ENCODE measurements around the gene ARHGAP33.
"Not testable (repeated sequence)": the region's sequence is repeated elsewhere in the genome, so short reads cannot be mapped to it uniquely, and the experiment has no call there.

ARHGAP33 gene

GRCh38 chr19:35780717-35781116 is 5.4 kb downstream of the ARHGAP33 start:
- DNase-seq, result no peak

- no peak for DNase-seq
These were observed 6.3 kb downstream of the ARHGAP33 start for GRCh38 chr19:35781650-35782049.

DNA sequence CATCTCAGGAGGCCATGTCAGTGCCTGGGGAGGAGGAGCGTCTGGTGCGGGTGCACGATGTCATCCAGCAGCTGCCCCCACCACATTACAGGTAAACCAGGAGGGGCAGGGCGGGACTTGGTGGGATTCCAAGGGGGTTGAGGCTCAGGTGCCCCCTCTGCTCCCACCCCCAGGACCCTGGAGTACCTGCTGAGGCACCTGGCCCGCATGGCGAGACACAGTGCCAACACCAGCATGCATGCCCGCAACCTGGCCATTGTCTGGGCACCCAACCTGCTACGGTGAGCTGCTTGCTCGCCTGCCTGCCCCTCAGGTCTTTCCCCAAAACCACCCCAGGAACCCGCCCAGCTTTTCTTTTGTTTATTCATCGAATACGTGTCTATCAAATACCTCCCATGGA is 7.2 kb downstream of the ARHGAP33 start:
- no peak for DNase-seq

- no peak for DNase-seq
These were observed 8.4 kb downstream of the ARHGAP33 start for GRCh38 chr19:35783469-35784434.

GRCh38 chr19:35784503-35785338 is 9.4 kb downstream of the ARHGAP33 start:
- no peak for DNase-seq

DNA sequence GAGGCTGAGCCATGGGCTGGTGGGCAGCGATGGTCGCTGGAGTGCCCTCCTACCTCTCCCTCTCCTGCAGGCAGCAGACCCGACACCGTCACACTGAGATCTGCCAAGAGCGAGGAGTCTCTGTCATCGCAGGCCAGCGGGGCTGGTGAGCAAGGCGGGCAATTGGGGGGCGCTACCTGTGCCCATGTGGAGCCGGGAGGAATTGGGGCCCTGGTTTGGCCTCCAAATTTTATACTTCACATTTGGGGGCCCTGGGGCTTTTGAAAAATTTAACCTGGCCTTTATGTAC is 9.9 kb downstream of the ARHGAP33 start:
- no peak for DNase-seq

DNA sequence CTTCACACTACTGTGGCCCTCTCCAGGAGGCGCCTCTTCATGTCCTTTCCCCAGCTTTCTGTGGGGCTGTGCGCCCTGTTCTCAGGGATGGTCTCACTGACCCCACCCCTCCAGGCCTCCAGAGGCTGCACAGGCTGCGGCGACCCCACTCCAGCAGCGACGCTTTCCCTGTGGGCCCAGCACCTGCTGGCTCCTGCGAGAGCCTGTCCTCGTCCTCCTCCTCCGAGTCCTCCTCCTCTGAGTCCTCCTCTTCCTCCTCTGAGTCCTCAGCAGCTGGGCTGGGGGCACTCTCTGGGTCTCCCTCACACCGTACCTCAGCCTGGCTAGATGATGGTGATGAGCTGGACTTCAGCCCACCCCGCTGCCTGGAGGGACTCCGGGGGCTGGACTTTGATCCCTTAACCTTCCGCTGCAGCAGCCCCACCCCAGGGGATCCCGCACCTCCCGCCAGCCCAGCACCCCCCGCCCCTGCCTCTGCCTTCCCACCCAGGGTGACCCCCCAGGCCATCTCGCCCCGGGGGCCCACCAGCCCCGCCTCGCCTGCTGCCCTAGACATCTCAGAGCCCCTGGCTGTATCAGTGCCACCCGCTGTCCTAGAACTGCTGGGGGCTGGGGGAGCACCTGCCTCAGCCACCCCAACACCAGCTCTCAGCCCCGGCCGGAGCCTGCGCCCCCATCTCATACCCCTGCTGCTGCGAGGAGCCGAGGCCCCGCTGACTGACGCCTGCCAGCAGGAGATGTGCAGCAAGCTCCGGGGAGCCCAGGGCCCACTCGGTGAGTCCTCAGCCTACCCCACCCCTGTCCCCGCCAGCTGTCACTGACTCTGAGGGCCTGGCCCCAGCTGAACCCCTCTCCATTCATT is 11.2 kb downstream of the ARHGAP33 start:
- no peak for DNase-seq

DNA sequence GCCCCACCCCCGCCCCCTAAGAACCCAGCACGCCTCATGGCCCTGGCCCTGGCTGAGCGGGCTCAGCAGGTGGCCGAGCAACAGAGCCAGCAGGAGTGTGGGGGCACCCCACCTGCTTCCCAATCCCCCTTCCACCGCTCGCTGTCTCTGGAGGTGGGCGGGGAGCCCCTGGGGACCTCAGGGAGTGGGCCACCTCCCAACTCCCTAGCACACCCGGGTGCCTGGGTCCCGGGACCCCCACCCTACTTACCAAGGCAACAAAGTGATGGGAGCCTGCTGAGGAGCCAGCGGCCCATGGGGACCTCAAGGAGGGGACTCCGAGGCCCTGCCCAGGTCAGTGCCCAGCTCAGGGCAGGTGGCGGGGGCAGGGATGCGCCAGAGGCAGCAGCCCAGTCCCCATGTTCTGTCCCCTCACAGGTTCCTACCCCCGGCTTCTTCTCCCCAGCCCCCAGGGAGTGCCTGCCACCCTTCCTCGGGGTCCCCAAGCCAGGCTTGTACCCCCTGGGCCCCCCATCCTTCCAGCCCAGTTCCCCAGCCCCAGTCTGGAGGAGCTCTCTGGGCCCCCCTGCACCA is 11.9 kb downstream of the ARHGAP33 start:
- DNase-seq, result no peak

- no peak for DNase-seq
These were observed 13.0 kb downstream of the ARHGAP33 start for GRCh38 chr19:35788205-35788960.

GRCh38 chr19:35789195-35789977 is 14.0 kb downstream of the ARHGAP33 start:
- no peak for DNase-seq

DNA sequence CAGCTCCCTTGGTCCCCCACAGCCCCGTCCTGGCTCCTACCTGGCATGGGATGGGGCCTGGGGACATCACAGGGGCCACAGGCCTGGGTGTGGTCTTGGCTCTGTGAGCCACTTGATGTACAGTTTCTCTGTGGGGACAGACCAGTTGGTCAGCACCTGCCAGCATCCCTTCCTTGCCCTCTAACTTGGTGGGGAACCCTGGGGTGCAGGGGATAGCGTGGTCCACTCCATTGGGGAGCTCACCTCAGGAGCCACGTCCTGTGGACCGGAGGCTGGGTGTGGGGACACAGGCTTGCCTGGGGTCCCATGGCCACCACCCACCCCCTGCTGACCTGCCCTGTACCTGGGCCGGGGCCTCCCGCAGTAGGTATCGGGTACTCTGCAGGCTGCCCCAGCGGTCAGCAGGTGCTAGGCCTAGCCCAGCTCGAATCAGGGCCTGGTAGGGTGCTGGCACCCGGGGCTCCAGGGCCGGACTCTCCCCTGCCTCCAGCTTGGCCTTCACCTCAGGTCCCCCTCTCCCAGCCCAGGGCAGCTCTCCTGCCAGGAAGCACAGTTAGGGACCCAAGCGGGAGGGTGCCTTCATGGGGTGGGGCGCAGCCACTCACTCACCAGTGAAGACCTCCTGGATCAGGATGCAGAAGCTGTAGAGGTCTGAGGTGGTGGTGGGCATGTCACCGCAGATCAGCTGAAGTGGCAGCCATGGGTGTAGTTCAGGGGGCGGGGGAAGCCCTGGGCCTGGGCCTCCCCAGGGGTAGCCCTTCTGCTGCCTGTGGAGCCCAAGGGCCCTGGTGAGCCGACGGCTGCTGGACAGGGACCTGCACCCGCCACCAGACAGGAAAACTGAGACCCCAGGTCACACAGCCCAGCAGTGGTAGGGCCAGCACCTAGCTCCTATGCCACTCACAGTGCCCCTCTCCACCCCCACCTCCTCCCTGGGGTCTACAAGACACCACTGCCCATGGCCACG is 14.9 kb downstream of the ARHGAP33 start:
- no peak for DNase-seq

DNA sequence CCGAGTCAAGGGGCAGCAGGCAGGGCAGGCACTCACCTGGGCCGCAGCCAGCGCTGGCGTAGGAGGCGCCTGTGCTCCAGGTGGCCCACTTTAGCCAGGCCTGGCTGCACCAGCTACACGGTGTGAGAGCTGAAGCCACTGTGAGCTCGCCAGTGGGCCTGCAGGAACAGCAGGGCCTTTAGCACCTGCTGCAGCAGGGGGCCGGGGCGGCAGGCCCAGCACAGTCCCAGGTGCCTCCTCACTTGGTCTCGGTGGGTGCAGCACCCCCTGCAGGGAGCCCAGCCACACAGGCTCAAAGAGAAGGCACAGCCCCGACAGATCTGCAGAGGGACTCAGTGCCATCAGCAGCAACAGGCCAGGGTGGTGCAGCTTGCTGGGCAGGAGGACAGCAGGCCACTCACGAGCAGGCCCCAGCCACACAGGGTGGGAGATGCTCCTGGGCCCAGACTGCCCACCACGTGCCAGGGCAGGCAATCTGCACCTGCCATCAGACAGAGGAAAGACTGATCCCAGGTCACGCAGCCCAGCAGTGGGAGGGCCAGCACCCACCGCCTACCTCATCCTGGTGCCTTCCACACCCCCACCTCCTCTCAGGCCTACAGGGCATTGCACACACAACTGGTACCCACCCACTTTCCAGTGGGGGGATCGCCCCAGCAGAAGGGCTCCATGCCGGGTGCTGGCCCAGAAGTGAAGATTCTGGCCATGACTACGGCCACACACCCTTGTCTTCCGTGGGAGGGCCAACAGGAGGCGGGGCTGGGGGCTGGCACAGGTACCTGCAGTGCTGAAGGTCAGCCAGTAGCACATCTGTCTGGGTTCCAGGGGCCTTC is 15.8 kb downstream of the ARHGAP33 start:
- no peak for DNase-seq

GRCh38 chr19:35791814-35792279 is 16.5 kb downstream of the ARHGAP33 start:
- no peak for DNase-seq

DNA sequence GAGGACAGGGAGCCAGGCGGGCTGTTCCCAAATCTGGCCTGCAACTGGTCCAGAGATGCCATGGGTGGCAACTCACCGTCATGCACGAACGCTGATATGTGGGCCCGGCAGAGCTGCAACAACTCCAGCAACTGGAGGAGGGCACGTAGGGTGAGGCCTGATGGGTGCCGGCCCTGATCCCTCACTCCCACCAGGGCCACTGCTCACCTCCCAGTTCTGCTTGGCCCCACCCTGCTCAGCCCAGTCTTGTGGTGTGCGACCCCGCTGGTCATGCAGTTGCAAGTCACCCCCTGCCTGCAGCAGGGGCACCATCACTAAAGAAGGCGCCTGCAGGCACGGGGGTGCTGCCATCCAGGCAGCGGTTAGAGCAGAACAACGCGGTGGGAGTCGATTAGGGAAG is 16.9 kb downstream of the ARHGAP33 start:
- DNase-seq, result no peak

DNA sequence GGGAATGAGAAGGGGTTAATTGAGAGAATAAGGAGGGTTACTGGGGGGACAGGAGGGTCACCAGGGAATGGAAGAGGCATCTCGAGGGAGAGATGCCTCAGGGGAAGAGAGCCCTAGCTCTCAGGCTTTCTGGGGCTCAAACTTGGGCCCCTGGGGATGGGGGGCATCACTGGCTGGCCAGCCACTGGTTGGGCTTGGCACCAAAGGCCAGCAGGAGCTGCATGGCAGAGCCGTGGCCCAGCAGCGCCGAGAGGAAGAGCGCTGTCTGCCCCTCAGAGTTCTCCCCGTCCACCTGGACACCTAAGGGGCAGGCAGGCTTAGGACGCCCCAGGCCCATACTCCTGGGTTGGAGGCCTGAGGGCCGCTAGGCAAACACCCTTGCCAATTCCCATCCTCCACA is 17.5 kb downstream of the ARHGAP33 start:
- no peak for DNase-seq

GRCh38 chr19:35793381-35794165 is 18.2 kb downstream of the ARHGAP33 start:
- no peak for DNase-seq

- DNase-seq, result not testable (repeated sequence)
These were observed 20.2 kb downstream of the ARHGAP33 start for GRCh38 chr19:35795564-35795963.
